ENCODE results near the gene LEP. TPM values are rescaled to one million over a fixed set of nuclear protein-coding genes. Genes with fewer than 3 reads are reported as not detected.
"Not testable (repeated sequence)": the region's sequence is repeated elsewhere in the genome, so short reads cannot be mapped to it uniquely, and the experiment has no call there.

Gene LEP
- total RNA-seq, 1 donor from 2014 or later, result not detected

DNA sequence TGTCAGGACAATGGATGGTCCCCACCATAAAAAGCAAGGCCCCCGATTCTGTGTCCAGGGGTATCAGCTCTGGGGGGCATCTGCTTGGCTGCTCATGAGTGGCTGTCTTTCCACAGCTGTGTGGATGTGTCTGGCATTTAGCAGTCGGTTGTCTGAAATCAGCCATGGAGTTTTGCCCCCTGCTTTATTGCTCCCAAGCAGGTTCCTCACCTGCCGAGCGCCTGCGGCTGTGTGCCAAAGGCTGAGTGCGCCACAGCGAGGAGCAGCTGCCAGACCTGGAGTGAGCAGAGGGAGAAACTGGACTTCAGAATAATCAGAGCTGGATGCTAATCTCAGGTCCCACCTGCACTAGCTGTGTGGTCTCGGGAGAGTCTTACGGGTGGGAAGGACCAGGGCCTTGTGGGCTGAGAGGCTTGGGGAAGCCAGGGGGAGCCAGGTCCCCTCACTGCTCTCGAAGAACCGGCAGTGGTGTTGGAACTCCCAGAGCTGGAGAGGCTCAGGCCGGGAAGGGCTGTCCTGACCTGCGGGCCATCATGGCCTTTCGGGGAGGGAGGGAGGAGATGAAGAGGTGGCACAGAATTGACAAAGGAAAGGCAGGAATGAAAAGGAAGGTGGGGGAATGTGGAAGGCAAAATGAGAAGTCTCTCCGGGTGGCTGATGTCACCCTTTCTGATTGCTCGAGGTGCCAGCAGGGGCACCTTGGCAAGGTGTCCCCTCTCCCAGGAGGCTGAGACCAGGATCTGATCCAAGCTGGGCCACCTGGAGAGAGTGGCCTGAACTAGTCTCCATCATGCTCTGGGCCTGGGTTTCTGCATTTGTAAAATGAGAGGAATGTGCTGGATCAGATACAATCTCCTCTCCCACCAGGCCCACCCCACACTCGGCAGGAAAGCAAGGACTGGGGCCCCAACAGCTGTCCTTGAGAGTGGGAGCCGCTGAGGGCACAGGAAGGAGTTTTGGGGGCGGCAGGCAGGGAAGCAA, 30.2 kb upstream of the LEP start:
- DNase-seq, result no peak

- DNase-seq, result no peak
These were observed 29.5 kb upstream of the LEP start for GRCh38 chr7:128211626-128212025.

GRCh38 chr7:128214463-128214862, 26.6 kb upstream of the LEP start:
- DNase-seq, result no peak

GRCh38 chr7:128215281-128215680, 25.8 kb upstream of the LEP start:
- DNase-seq, result no peak

DNA sequence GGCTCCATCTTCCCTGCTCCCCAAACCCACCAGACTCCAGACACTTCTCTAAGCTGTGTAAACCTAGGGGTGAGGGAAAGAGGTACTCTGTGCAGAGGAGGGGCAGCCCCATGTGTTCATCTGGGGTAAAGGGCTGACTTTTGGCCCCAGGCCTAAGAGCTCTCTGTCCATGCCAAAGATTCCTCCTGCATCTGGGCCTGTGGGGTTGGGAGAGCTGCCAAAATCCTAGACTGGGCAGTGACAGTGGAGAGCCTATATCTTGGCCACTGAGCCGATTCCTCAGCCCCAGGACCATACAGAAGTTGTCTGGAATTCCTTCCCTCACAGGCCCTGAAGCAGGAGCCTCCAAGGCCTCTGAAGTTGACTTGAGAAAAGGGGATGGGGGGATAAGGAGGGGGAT, 25.3 kb upstream of the LEP start:
- no peak for DNase-seq

GRCh38 chr7:128217030-128217805, 23.9 kb upstream of the LEP start:
- no peak for DNase-seq

GRCh38 chr7:128217967-128218652, 23.0 kb upstream of the LEP start:
- no peak for DNase-seq

GRCh38 chr7:128219636-128220035, 21.4 kb upstream of the LEP start:
- DNase-seq, result no peak

- DNase-seq, result no peak
These were observed 19.1 kb upstream of the LEP start for GRCh38 chr7:128221929-128222403.

GRCh38 chr7:128226132-128226980, 14.7 kb upstream of the LEP start:
- no peak for DNase-seq

GRCh38 chr7:128227271-128227670, 13.8 kb upstream of the LEP start:
- no peak for DNase-seq

- no peak for DNase-seq
These were observed 10.1 kb upstream of the LEP start for GRCh38 chr7:128231021-128231420.

DNA sequence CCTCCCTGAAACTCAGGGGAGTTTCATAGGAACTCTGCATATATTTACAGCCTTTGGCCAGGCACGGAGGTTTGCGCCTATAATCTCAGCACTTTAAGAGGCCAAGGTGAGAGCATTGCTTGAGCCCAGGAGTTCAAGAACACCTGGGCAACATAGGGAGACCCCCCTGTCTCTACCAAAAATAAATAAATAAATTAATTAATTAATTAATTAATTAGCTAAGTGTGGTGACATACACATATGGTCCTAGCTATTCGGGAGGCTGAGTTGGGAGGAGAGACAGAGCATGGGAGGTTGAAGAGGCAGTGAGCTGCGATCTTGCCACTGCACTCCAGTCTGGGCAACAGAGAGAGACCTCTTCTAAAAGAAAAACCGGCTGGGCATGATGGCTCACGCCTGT, 9.4 kb upstream of the LEP start:
- DNase-seq, result no peak

DNA sequence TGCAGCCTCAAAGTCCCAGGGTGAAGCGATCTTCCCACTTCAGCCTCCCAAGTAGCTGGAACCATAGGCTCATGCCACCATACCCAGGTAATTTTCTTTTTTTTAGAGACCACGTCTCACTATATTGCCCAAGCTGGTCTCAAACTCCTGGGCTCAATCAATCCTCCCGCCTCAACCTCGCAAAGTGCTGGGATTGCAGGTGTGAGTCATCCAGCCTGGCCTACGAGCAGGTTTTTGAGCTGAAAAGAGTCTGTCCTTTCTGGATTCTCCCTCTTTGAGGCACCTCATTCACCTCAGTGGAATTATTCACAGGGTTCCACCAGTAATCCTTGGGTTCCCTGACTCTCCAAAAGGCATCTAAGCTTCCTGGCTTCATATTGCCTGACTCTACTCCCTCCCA, 7.6 kb upstream of the LEP start:
- no peak for DNase-seq

DNA sequence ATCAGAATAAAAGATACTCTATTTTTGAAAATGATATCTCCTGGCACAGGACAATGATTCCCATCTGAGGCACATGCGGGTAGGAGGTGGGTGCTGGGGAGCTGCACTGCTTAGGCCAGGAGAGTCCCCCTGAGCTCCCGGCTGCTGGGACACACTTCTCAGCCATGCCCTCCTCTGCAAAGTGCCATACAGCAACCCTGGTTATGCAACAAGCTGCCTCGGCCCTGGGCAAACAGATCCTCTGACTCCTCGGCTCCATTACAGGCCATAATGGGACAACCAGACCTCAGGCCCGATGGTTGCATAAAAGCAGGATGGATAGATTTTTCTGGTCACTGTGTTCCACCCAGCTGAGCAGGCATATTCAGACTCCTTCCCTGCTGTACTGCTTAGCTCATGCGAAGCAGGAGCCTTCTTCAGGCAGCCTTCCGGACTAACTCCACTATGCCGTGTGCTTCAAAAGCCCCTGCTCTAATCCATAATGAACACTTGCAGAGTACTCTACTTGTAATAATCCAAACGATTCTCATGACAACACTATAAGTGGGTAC, 6.5 kb upstream of the LEP start:
- DNase-seq, result no peak

GRCh38 chr7:128235471-128235870, 5.6 kb upstream of the LEP start:
- DNase-seq, result no peak

- no peak for DNase-seq
These were observed 4.0 kb upstream of the LEP start for GRCh38 chr7:128236924-128237586.

- not testable (repeated sequence) for DNase-seq
These were observed 1.9 kb upstream of the LEP start for GRCh38 chr7:128239146-128239545.

DNA sequence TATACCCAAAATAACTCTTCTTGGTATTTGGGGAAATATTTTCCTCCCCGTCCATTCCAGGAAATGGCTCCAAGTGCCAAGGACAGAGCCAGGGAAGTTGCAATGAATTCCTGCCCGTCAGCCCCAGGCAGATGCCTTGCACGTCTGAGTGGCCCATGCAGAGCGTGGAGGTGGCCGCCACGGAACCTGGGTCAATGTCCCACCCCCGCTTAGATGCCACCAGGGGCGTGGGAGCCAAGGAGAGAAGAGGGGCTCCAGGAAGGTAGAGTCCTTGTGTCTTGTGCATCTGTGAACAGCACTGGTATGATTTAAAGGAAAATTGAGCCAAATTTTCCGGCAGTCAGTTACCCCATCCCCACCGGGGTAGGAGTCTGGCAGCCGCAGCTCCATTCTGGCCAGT, 1.6 kb downstream of the LEP start:
- no peak for DNase-seq

DNA sequence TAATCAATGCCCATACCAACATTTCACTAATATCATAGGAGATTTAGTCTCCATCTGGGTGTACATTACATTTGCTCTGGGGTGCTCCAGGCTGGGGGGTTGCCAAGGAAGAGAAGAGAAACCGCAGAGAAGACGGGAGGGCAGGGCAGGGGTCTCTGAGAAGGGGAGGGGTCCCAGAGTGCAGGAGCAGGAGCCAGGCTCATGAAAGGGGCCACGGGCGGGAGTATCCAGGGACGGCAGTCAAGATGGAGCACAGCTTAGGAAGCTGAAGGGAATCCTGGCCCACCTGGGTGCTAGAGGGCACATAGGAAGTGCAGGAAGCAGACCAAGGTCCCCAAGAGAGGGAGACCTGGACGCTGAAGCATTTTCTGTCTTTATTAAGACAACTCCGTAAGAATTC, 2.2 kb downstream of the LEP start:
- no peak for DNase-seq

DNA sequence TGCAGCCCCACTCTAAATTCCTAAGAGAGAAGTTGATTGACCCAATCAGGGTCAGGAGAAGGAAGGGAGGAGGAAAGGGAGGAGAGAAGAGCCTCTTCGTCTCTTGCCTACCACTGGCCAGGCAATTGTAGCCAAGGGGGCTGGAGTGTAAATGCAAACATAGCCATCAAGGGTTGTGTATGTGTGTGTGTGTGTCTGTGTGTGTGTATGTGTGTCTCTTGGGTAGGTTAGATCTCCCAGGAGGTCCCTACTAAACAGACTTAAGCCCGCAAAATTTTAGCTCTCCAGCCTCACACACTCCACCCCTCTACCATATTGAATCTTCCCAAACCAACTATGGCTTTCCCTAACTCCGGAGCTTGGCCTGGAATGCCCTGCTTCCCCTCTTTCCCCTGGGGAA, 3.8 kb downstream of the LEP start:
- DNase-seq, result no peak
